Trophoblast cell (in vitro differentiated cells and primary cell): ENCODE measurements around the gene SLC38A8.

Experiments
- DNase-seq, 2 donors: peaks; one replicate each; pipeline ENCODE4 v3.0.0-alpha.2; 2016
- H2AFZ ChIP-seq: 2 replicates; pipeline ENCODE4 v1.6.1; 2013; ENCODE audit warnings: low read length, moderate library complexity, mild to moderate bottlenecking; ENCODE audit not compliant: insufficient read depth, poor library complexity
- H2AK5ac ChIP-seq: 2 replicates; pipeline ENCODE4 v1.6.1; 2013; ENCODE audit warnings: mild to moderate bottlenecking, low read length
- H2BK120ac ChIP-seq: 2 replicates; pipeline ENCODE4 v1.6.1; 2013; ENCODE audit warnings: low read length, mild to moderate bottlenecking, moderate library complexity; ENCODE audit not compliant: insufficient read depth, poor library complexity
- H2BK12ac ChIP-seq: 2 replicates; pipeline ENCODE4 v1.6.1; 2013; ENCODE audit warnings: mild to moderate bottlenecking, low read length, moderate library complexity
- H2BK5ac ChIP-seq: 2 replicates; pipeline ENCODE4 v1.6.1; 2013; ENCODE audit warnings: low read length, low read depth, moderate library complexity, mild to moderate bottlenecking; ENCODE audit not compliant: poor library complexity
- H3K14ac ChIP-seq: 2 replicates; pipeline ENCODE4 v1.6.1; 2013; ENCODE audit warnings: mild to moderate bottlenecking, low read length
- H3K18ac ChIP-seq: 2 replicates; pipeline ENCODE4 v1.6.1; 2013; ENCODE audit warnings: mild to moderate bottlenecking, low read length
- H3K23ac ChIP-seq: 2 replicates; pipeline ENCODE4 v1.6.1; 2013; ENCODE audit warnings: low read length
- H3K27ac ChIP-seq: 2 replicates; pipeline ENCODE4 v1.5.1; 2013; ENCODE audit warnings: low read depth, mild to moderate bottlenecking, inconsistent platforms, low read length, moderate library complexity
- H3K27me3 ChIP-seq: 2 replicates; pipeline ENCODE4 v1.6.1; 2013; ENCODE audit warnings: inconsistent platforms, mild to moderate bottlenecking, low read length, moderate library complexity; ENCODE audit not compliant: insufficient read depth
- H3K36me3 ChIP-seq, 2 experiments: 1 replicate in 1 of 2; 2 replicates in 1 of 2; pipeline ENCODE4 v1.6.1; 2013; ENCODE audit warnings: low read length in 2 of 2, mild to moderate bottlenecking in 2 of 2, moderate library complexity in 1 of 2; ENCODE audit not compliant: insufficient read depth in 2 of 2, control insufficient read depth in 1 of 2
- H3K4ac ChIP-seq: 2 replicates; pipeline ENCODE4 v1.6.1; 2013; ENCODE audit warnings: low read depth, mild to moderate bottlenecking, low read length, moderate library complexity
- H3K4me1 ChIP-seq, 2 experiments: 1 replicate in 1 of 2; 2 replicates in 1 of 2; pipeline ENCODE4 v1.6.1; 2013; ENCODE audit warnings: low read length in 2 of 2, mild to moderate bottlenecking in 2 of 2, moderate library complexity in 1 of 2; ENCODE audit not compliant: insufficient read depth in 2 of 2, control insufficient read depth in 1 of 2
- H3K4me2 ChIP-seq: 2 replicates; pipeline ENCODE4 v1.6.1; 2013; ENCODE audit warnings: inconsistent platforms, mild to moderate bottlenecking, low read length, moderate library complexity
- H3K4me3 ChIP-seq: 2 replicates; pipeline ENCODE4 v1.5.1; 2013; ENCODE audit warnings: mild to moderate bottlenecking, low read depth, low read length, inconsistent platforms
- H3K79me1 ChIP-seq: one replicate; pipeline ENCODE4 v1.6.1; 2013; ENCODE audit warnings: low read length
- H3K79me2 ChIP-seq: 2 replicates; pipeline ENCODE4 v1.6.1; 2013; ENCODE audit warnings: low read length, mild to moderate bottlenecking; ENCODE audit not compliant: control insufficient read depth, insufficient read depth, poor library complexity
- H3K9ac ChIP-seq: 2 replicates; pipeline ENCODE4 v1.6.1; 2013; ENCODE audit warnings: mild to moderate bottlenecking, low read length
- H3K9me3 ChIP-seq: 2 replicates; pipeline ENCODE4 v1.6.1; 2013; ENCODE audit warnings: low read depth, mild to moderate bottlenecking, control low read depth, inconsistent platforms, low read length; ENCODE audit not compliant: insufficient read depth
- H4K12ac ChIP-seq: 2 replicates; pipeline ENCODE4 v1.6.1; 2013; ENCODE audit warnings: low read depth, mild to moderate bottlenecking, low read length, moderate library complexity
- H4K8ac ChIP-seq: 2 replicates; pipeline ENCODE4 v1.6.1; 2013; ENCODE audit warnings: low read depth, mild to moderate bottlenecking, low read length, moderate library complexity
- H4K91ac ChIP-seq: one replicate; pipeline ENCODE4 v1.6.1; 2013; ENCODE audit warnings: low read depth, mild to moderate bottlenecking, low read length, moderate library complexity
- WGBS: extraction: QIAGEN DNeasy Blood & Tissue Kit; methylation state at CpG from one replicate; pipeline ENCODE4 v1.1.7; 2013; ENCODE audit warnings: missing lambda C conversion rate; ENCODE audit not compliant: insufficient read length, insufficient coverage; ENCODE audit errors: extremely low coverage; 5-methylcytosine and 5-hydroxymethylcytosine counted together

SLC38A8 gene

DNA sequence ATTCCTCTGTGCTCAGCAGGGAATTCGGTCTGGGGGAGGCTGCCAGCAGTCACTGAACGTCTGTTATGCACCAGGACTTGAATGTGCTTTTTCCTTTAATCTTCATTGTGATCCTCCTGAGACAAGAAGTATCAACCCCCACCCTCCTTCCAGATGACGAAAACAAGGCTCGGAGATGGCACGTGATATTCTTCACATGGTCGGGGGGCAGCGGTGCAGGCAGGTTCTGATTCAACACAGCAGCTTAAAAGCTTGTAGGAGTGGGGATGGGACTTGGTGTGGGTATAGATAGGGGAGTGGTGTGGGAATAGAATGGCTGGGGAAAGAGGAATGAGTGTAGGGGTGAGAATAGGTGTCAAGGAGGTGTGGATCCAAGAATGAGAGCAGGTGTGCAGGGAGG is 68.1 kb downstream of the SLC38A8 start:
- H2BK5ac ChIP-seq: no peak overlapping the region
- no peak overlapping the region for H3K18ac ChIP-seq

DNA sequence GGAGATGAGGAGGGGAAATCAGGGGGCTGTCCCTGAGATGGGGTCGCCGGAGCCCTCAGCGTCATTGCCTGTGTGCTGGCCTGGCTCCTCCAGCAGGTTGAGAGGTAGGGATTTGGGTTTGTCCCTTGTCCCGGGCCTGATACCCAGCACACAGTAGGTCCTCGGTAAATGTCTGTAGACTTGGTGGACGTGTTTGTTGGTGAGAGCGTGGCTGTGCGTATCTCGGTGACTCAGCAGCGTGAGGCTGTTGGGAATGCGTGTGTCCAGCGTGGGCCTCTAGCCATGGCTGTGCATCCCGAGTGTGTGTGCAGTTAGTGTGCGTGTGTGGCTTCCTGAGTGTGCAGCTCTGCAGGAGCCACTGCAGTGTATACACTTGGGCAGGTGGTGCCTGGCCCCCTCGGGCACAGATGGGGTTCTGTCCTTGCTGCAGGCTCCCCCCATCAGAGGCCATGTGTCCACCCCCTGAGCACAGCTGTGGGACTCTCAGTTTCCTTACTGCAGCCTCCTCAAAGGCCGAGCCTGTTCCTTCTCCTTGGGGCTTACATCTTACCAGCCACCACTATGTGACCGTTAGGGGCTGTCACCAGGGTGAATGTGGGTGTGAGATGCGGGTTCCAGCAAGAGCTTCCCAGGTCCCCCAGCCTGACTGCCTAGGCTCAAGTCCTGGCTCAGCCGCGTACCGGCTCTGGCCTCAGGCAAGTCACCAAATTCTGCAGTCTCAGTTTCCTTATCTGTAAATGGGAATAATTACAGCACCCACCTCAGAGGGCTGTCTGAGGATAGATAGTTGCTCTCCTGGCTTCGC is 68.8 kb downstream of the SLC38A8 start:
- no peak overlapping the region for H2AK5ac ChIP-seq
- H3K14ac ChIP-seq: no peak overlapping the region
- H3K9ac ChIP-seq: no peak overlapping the region
- no peak overlapping the region for H3K4me3 ChIP-seq
- no peak overlapping the region for H4K8ac ChIP-seq
- H4K91ac ChIP-seq: no peak overlapping the region
- no peak overlapping the region for H3K27ac ChIP-seq
- no peaks in the 10 kb centered on the region for H3K79me1 ChIP-seq
- no peak overlapping the region for H2BK120ac ChIP-seq
- no peak overlapping the region for H3K18ac ChIP-seq
- DNase-seq: no peak
- no peak overlapping the region for H4K12ac ChIP-seq
- no peaks in the 10 kb centered on the region for H3K36me3 ChIP-seq
- H3K9me3 ChIP-seq: peaks cover 16% of the 10 kb centered on the region
- H3K23ac ChIP-seq: no peak overlapping the region
- no peak overlapping the region for H3K4me2 ChIP-seq
- peaks cover 12% of the 10 kb centered on the region for H3K27me3 ChIP-seq
- H3K4me1 ChIP-seq: no peaks in the 10 kb centered on the region
- no peak overlapping the region for H2BK12ac ChIP-seq
- no peak overlapping the region for H2AFZ ChIP-seq
- no CpG with 5 or more reads among the region's 22 CpGs for WGBS
- no peaks in the 10 kb centered on the region for H3K79me2 ChIP-seq
- no peak overlapping the region for H3K4ac ChIP-seq
- no peak overlapping the region for H2BK5ac ChIP-seq

More for the DNA sequence above, 68.1 kb downstream of the SLC38A8 start:
- H3K4me1 ChIP-seq: no peaks in the 10 kb centered on the region
- H2BK120ac ChIP-seq: no peak overlapping the region
- H2AFZ ChIP-seq: no peak overlapping the region
- H3K9ac ChIP-seq: no peak overlapping the region
- no peak overlapping the region for H4K8ac ChIP-seq
- no peak overlapping the region for H3K4me3 ChIP-seq
- peaks cover 7% of the 10 kb centered on the region for H3K27me3 ChIP-seq
- no peak overlapping the region for H4K91ac ChIP-seq
- no peak overlapping the region for H2AK5ac ChIP-seq
- no peak for DNase-seq
- H3K36me3 ChIP-seq: no peaks in the 10 kb centered on the region
- H3K27ac ChIP-seq: no peak overlapping the region
- no peak overlapping the region for H4K12ac ChIP-seq
- peaks cover 21% of the 10 kb centered on the region for H3K9me3 ChIP-seq
- H2BK12ac ChIP-seq: no peak overlapping the region
- H3K14ac ChIP-seq: no peak overlapping the region
- WGBS: no CpG with 5 or more reads among the region's 7 CpGs
- H3K4me2 ChIP-seq: no peak overlapping the region
- H3K79me2 ChIP-seq: no peaks in the 10 kb centered on the region
- no peaks in the 10 kb centered on the region for H3K79me1 ChIP-seq
- no peak overlapping the region for H3K23ac ChIP-seq
- H3K4ac ChIP-seq: no peak overlapping the region

DNA sequence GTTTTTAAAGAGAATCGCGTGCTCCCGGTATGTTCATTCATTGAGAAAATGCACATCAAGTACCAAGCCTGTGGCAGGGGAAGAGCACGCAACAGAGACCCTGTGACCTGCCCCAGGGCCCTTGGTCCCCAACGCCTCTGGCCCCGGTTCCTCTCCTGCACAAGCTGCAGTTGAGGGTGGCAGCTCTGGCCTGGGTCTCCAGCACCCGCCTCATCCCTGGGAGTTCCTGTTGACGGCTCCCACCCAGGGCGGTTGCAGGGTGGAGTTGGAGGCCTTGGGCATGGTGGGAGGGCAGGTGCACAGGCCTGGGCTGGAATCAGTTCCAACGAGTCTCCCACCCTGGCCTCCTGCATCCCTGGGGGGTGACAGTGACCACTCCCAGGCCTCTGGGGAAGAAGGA is 69.5 kb downstream of the SLC38A8 start:
- Histone ChIP-seq H3K4me1 (no peaks in the 10 kb centered on the region), H3K79me1 (no peaks in the 10 kb centered on the region), H3K36me3 (no peaks in the 10 kb centered on the region)

DNA sequence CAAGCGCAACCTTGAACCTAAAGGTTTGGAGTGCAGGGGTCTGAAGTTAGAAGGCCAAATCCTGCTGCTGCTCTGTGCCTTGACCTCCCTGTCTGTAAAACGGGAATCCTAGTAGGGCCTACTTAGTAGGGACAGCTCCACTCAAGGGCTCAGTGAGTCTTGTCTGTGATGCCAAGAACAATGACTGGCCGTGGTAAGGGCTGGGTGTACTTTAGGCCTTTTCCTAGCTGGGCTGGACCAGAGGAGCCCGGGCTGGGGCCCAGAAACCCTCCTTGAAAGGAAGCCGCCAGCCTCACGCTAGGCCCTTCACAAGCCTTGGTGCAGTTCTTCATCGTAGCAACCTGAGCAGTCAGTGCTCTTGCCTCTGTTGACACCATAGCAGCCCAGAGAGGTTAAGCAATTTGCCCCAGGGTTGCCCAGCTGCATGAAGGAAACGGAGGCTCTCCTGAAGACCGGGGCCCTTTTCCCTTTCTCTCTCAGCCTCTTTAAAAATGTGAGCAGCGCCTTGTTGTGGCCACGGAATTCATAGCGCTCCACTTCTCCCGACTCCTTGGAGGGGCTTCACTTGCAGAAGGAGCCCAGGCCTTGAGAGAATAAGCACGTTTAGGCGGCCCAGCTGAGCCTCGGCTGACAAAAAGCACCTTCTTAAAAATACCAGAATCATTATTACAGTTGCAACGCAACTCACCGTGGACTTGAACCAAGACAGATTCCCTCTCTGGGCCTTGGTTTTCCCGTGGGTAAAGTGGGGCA is 70.2 kb downstream of the SLC38A8 start:
- no peak overlapping the region for H2AFZ ChIP-seq
- no peak overlapping the region for H3K27ac ChIP-seq
- no peak overlapping the region for H2BK12ac ChIP-seq
- no peaks in the 10 kb centered on the region for H3K4me1 ChIP-seq
- H4K8ac ChIP-seq: no peak overlapping the region
- H4K12ac ChIP-seq: no peak overlapping the region
- H3K79me2 ChIP-seq: no peaks in the 10 kb centered on the region
- no peak overlapping the region for H2AK5ac ChIP-seq
- WGBS: no CpG with 5 or more reads among the region's 19 CpGs
- no peak overlapping the region for H2BK5ac ChIP-seq
- no peaks in the 10 kb centered on the region for H3K36me3 ChIP-seq
- H3K9me3 ChIP-seq: peaks cover 7% of the 10 kb centered on the region
- H2BK120ac ChIP-seq: no peak overlapping the region
- H3K79me1 ChIP-seq: no peaks in the 10 kb centered on the region
- H3K18ac ChIP-seq: no peak overlapping the region
- no peak overlapping the region for H3K23ac ChIP-seq
- H3K4me3 ChIP-seq: no peak overlapping the region
- no peak overlapping the region for H4K91ac ChIP-seq
- DNase-seq: no peak
- no peak overlapping the region for H3K4me2 ChIP-seq
- peaks cover 14% of the 10 kb centered on the region for H3K27me3 ChIP-seq
- H3K9ac ChIP-seq: no peak overlapping the region
- no peak overlapping the region for H3K14ac ChIP-seq
- H3K4ac ChIP-seq: no peak overlapping the region

More for the DNA sequence above, 69.5 kb downstream of the SLC38A8 start:
- Histone ChIP-seq H2AFZ (no peak overlapping the region), H4K91ac (no peak overlapping the region), H3K4ac (no peak overlapping the region), H3K27ac (no peak overlapping the region), H3K79me2 (no peaks in the 10 kb centered on the region), H2BK120ac (no peak overlapping the region), H3K4me2 (no peak overlapping the region), H3K4me3 (no peak overlapping the region), H2BK5ac (no peak overlapping the region), H4K8ac (no peak overlapping the region), H3K9me3 (peaks cover 9% of the 10 kb centered on the region), H3K9ac (no peak overlapping the region), H3K23ac (no peak overlapping the region), H3K27me3 (peaks cover 14% of the 10 kb centered on the region), H2BK12ac (no peak overlapping the region), H4K12ac (no peak overlapping the region), H3K14ac (no peak overlapping the region), H3K18ac (no peak overlapping the region), H2AK5ac (no peak overlapping the region)
- no peak for DNase-seq
- WGBS: no CpG with 5 or more reads among the region's 10 CpGs
